Measurements from ENCODE around the gene C19orf38.
A peak's percentile ranks its signal among the peaks of the same experiment; 100 is the strongest.
"Not testable (repeated sequence)": the region's sequence is repeated elsewhere in the genome, so short reads cannot be mapped to it uniquely, and the experiment has no call there.

Gene C19orf38

GRCh38 chr19:10852098-10852800, 4.0 kb downstream of the C19orf38 start:
- no peak for DNase-seq

- DNase-seq, result no peak
Observed at GRCh38 chr19:10852941-10853340, 4.7 kb downstream of the C19orf38 start.

- no peak for DNase-seq
Observed at GRCh38 chr19:10854350-10855089, 6.3 kb downstream of the C19orf38 start.

- no peak for DNase-seq
Observed at GRCh38 chr19:10855879-10856522, 7.8 kb downstream of the C19orf38 start.

GRCh38 chr19:10856899-10857298, 8.7 kb downstream of the C19orf38 start:
- DNase-seq, result not testable (repeated sequence)

GRCh38 chr19:10858204-10858828, 10.1 kb downstream of the C19orf38 start:
- DNase-seq, result peak; percentile 35

- DNase-seq, result no peak
Observed at GRCh38 chr19:10861103-10861651, 13.0 kb downstream of the C19orf38 start.

GRCh38 chr19:10862561-10863106, 14.4 kb downstream of the C19orf38 start:
- no peak for DNase-seq

- no peak for DNase-seq
Observed at GRCh38 chr19:10863107-10863717, 15.0 kb downstream of the C19orf38 start.

GRCh38 chr19:10864538-10864899, 16.3 kb downstream of the C19orf38 start:
- peak; percentile 81 for DNase-seq

GRCh38 chr19:10866495-10866894, 18.3 kb downstream of the C19orf38 start:
- no peak for DNase-seq

- no peak for DNase-seq
Observed at GRCh38 chr19:10868872-10869547, 20.8 kb downstream of the C19orf38 start.

- DNase-seq, result not testable (repeated sequence)
Observed at GRCh38 chr19:10869872-10870311, 21.7 kb downstream of the C19orf38 start.

- no peak for DNase-seq
Observed at GRCh38 chr19:10870501-10870954, 22.3 kb downstream of the C19orf38 start.

GRCh38 chr19:10870955-10871603, 22.9 kb downstream of the C19orf38 start, which contains the start of gene CARM1:
CARM1 (plus strand) TSS chr19:10871553; CDS start chr19:10871703, 150 bp downstream.
- DNase-seq, result peak; percentile 99

- peak; percentile 51 for DNase-seq
Observed at GRCh38 chr19:10871711-10872545, 23.7 kb downstream of the C19orf38 start.

- DNase-seq, result peak; percentile 50
Observed at GRCh38 chr19:10872546-10873107, 24.4 kb downstream of the C19orf38 start.

GRCh38 chr19:10874024-10874423, 25.8 kb downstream of the C19orf38 start:
- DNase-seq, result no peak

- no peak for DNase-seq
Observed at GRCh38 chr19:10876459-10877240, 28.4 kb downstream of the C19orf38 start.

Measured in activated CD8-positive, alpha-beta memory T cell treated with anti-CD3 and anti-CD28 coated beads, Interleukin-2, amount 50 U/mL, for 4 hours (primary cell).